SHP77 treated with DMSO at 0.1 percent for 48 hours (cell line): ENCODE measurements around the gene PREPL.

Experiments
- DNase-seq: peaks from one replicate; lab custom pipeline; 2025; lab: John Stamatoyannopoulos, UW

The PREPL gene

DNA sequence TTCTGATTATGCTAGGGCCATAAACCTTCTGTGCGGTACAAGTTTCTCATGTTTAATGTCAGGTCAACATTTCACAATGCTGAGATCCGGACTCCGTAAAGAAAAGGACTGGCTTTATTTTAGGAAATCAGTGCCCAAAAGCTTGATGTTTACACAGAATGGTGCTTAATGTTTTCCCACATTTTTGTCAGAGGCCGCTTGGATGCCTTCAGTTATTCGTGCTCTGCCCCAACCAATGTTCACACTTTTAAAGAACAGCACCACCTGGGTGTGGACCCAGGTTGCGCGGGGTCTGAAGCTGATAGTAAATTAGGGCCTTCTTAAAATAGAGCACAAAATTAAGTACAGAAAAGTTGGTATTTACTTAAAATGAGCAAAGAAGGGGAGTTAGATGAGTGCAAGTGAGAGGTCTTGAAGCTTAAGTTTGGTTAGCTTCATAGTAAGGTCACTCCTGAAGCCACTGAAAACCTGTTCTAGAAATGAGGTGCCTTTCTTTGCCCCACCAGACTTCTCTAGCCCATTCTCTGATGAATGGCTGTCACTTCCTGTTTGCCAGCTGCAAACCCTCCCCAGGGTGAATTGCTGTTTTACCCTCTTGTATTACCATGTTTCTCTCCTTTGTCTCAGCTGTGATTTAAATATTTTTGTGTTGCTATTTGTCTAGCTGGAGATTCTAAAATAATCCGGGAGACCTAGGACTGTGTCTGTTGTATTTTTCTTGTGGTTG is 65.5 kb downstream of the PREPL start:
- DNase-seq, result no peak

DNA sequence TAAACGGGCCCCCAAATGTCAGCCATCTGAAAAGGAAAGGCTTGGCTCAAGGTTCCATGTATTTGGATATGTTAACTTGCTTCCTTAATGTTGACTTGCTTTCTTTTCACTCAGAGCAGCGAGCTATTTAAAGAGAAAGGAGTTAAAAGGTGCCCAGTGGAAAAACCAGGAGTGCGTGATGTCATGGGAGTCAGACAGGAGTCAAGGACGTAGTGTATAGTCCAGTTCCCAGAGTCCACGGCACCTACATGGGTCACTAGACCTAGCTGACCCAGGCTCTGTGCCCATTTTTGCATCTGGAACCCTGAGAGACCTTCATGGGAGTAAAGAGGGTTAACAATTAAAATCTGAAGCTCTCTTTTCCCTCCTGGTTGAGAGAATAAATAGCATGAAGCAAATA is 66.2 kb downstream of the PREPL start:
- no peak for DNase-seq

- DNase-seq, result no peak
Observed at GRCh38 chr2:44291281-44292248, 69.7 kb downstream of the PREPL start.

DNA sequence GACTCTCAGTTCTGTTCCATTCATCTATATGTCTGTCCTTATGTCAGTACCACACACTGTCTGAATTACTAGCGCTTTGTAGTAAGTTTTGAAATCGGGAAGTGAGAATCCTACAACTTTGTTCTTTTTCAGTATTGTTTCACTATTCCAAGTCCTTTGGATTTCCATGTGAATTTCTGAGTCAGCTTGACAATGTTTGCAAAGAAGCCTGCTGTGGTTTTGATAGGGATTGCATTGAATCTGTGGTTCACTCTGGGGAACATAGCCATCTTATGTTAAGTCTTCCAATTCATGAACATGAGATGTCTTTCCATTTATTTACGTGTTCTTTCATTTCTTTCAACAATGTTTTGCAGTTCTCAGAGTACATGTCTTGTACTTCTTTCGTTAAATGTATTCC is 71.0 kb downstream of the PREPL start:
- DNase-seq, result no peak

GRCh38 chr2:44286884-44287638 is 74.2 kb downstream of the PREPL start:
- DNase-seq, result no peak

GRCh38 chr2:44286119-44286883 is 75.0 kb downstream of the PREPL start:
- no peak for DNase-seq

DNA sequence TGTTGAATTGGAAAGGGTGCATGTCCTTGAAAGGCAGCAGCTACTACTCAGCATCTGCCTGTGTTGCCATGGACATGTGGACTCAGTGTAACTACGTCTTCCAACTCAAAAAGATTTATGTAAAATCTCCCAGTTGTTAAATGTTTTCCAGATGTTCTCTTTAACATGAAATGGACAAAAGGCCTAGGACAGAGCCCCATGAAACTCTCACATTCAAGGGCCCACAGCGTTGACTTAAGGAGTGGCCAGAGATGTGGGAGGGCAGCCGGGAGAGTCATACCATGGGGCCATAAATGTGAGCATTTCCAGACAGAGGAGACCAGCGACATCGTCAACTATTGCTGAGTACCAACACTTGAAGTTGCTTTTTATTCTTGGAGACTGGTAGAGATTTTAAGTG is 76.1 kb downstream of the PREPL start:
- DNase-seq, result no peak

DNA sequence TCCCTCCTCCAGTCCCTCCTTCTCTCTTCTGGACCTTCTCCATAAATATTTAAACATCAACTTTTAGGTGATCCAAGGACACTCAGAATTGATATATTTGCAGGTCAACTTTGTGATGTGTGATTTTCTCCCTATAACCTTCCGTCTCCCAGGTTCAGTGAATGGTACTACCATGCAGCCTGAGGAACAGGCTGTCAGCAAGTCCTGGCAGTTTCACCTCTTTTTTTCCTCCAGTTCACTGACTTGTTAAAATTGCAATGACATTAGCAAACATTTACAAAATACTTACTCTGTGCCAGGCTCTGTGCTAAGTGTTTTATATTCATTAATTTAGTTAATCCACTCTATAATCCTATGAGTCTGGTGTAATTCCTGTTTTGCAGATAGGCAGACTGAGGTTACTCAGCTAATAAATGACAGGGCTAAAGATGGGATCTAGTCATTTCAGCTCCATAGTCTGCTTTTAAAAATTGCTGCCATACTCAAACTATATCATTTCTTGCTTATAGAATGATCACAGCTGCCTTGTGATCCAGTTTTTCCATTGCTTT is 78.1 kb downstream of the PREPL start:
- no peak for DNase-seq

DNA sequence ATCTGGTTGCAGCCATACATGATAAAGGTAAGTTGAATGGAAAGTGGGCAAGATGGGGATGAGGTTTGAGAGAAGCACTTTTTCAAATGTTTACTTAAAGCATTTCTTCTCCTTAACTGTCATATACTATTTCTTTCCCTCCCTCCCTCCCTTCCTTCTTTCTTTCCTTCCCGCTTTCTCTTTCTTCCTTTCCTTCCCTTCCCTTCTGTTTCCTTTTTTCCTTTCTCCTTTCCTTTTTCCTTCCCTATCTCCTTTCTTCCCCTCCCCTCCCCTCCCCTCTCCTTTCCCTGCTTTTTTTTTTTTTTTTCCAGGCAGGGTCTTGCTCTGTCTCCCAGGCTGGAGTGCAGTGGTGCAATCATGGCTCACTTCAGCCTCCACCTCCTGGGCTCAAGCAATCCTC is 80.4 kb downstream of the PREPL start:
- DNase-seq, result no peak

DNA sequence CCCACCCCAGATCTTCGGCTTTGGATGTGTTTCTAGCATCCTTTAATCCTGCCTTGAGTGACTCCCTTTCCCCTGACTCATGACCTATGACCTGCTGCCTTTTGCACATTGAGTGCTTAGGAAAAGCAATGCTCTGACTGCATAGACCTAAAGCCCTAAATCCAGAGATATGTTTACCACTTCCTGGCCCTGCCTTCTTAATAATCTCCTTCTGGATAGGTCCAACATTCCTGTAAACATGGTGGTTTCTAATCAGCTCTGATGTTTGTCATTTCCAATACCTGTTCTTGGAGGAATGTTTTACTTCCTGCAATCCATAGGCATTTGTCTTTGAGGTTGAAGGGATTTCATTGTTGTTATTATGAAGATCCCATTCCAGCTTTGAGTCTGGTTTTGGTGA is 83.8 kb downstream of the PREPL start:
- DNase-seq, result no peak

DNA sequence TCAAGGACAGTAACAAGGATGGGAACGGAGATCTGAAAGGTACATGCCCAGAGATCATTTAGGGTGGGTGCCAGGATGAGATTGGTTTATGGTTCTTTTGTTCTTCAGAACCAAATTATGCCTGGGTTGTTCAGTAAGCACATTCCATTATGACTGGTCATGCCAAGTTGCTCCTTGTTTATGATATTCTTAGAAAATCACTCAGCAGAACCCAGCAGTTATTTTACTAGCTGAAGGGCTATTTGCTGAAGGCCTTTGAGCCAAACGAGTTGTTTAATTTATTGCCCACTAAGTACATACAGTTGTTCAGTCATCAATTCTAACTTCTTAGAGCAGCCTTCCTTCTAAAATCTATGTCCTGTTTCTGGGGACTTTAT is 85.4 kb downstream of the PREPL start:
- DNase-seq, result no peak

DNA sequence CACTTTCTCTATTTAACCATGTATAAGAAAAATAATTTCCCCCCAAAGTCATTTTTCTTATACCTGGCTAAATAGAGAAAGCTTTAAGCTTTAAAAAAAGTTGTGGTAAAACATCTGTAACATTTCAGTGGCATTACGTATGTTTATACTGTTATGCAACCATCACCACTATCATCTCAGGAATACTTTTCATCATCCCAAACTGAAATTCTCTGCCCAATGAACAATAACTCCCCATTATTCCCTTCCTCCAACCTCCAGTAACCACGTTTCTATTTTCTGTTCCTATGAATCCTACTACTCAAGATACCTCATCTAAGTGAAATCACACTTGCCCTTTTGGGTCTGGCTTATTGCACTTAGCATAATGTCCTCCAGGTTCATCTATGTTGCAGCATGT is 87.7 kb downstream of the PREPL start:
- DNase-seq, result no peak

DNA sequence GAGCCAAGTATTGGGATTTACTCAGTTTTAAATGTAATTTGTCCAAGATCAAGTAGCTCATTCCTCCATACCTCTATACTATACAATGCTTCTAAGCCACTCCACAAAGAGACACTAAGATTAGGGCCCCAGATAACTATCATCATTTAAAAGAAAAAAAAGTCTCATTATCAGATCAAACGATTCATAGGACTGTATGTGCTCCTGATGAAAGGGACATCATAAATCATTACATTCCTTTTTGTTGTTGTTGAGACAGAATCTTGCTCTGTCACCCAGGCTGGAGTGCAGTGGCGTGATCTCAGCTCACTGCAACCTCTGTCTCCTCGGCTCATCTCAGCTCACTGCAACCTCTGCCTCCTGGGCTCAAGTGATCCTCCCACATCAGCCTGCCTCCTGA is 88.2 kb downstream of the PREPL start:
- DNase-seq, result no peak

DNA sequence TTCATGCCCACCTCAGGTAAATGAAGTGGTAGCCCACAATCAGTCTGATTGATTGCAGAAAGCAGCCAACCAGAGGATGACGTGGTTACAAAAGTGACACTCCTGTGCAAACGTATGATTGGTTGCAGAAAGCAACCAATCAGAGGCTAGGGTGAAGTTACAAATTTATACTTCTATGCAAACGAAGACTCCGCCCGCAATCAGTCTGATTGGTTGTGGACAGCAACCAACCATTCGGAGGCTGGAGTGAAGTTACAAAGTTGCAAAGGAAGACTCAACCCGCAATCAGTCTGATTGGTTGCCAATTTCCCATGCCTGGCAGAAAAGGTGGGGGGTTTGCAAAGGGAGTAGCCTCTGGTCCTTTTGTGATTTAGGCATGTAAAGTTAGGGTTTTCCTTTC is 90.0 kb downstream of the PREPL start:
- no peak for DNase-seq

GRCh38 chr2:44269831-44270230 is 91.5 kb downstream of the PREPL start:
- DNase-seq, result no peak

GRCh38 chr2:44267796-44268648 is 93.3 kb downstream of the PREPL start:
- DNase-seq, result no peak
